ENCODE data around the gene AOPEP. TPM values are rescaled to one million over a fixed set of nuclear protein-coding genes. Genes with fewer than 3 reads are reported as not detected.
A peak's percentile ranks its signal among the peaks of the same experiment; 100 is the strongest.

The AOPEP gene
- polyA plus RNA-seq, 2 of the 4 experiments (the other 2 are of a cell fraction) = 226 to 266 TPM

DNA sequence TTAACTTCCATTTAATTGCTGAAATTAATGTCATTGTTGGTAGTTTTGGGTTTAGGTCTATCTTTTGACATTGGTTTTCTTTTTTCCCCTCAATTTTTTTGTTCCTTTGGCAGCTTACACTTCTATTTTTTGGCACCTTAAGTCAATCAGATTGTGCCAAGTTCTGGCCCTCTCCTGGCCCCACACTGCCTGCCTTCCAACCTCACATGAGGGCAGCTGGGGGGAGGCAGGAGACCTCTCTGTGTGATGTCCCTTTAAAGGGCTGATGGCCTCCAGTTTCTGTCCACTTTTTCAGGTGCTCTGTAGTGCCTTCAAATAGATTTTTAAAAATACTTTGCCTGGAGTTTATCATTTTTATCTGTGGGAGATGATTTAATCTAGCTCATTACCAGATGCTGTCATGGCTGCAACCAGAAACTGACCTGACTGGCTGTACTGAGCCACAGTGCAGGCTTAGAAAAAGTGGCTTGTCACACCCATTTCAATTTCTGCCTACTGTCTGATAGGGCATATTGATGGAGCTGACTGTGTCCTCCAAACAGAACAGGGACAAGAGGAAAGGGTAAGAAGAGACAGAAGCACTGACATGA, 394.4 kb downstream of the AOPEP start:
- DNase-seq (ENCODE audit: low read depth in 1 of 2, low spot score in 1 of 2) (no peak), FAIRE-seq (no peak), ATAC-seq (no peak)
- POLR2A ChIA-PET = no interaction called here
- CTCF ChIA-PET = interaction anchor here (1.1 to 2.6 kb wide), 4 partner anchors 8 to 567 kb away, joined by 3 to 11 read pairs (median 8); partner anchors contain the start of gene PCAT7
- 0 out of 3 replicates have a peak, but pooled peaks cover 4% of the 10 kb centered on the region for H3K4me1 ChIP-seq
- no peak overlapping the region for H3K4me2 ChIP-seq
- TF ChIP-seq, protein P1, sequence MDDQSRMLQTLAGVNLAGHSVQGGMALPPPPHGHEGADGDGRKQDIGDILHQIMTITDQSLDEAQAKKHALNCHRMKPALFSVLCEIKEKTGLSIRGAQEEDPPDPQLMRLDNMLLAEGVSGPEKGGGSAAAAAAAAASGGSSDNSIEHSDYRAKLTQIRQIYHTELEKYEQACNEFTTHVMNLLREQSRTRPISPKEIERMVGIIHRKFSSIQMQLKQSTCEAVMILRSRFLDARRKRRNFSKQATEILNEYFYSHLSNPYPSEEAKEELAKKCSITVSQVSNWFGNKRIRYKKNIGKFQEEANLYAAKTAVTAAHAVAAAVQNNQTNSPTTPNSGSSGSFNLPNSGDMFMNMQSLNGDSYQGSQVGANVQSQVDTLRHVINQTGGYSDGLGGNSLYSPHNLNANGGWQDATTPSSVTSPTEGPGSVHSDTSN (IDR thresholded peaks at IDR 0.05) = no peak
- H3K27ac ChIP-seq = no peak overlapping the region
- no peaks in the 10 kb centered on the region for H3K9me3 ChIP-seq
- no peak overlapping the region for H3K4me3 ChIP-seq

- CTCF ChIA-PET = interaction anchor here (0.7 to 8.5 kb wide), 8 partner anchors 9 to 606 kb away, joined by 3 to 284 read pairs (median 18); no protein-coding TSS in a partner anchor
- Histone ChIP-seq H3K27ac (no peak overlapping the region), H3K4me1 (peaks cover 15% of the 10 kb centered on the region), H3K4me3 (no peak overlapping the region), H3K4me2 (no peak overlapping the region), H3K9me3 (no peaks in the 10 kb centered on the region)
- POLR2A ChIA-PET = interaction anchor here (0.7 to 1.1 kb wide), 2 partner anchors 30 to 398 kb away, joined by 3 to 9 read pairs; no protein-coding TSS in a partner anchor
- TF ChIP-seq JUNB (IDR thresholded peaks at IDR 0.05) (no peak), HES2 (IDR thresholded peaks at IDR 0.05) (no peak), REST (IDR thresholded peaks at IDR 0.05) (no peak), RAD21 (conservative IDR thresholded peaks at IDR 0.05 in 1 of 2, IDR thresholded peaks at IDR 0.05 in 1 of 2) (0 out of 5 replicates have a peak, but pooled peaks of 1 of the 2 experiments have one; percentile 23), MYC (IDR thresholded peaks at IDR 0.05; ENCODE audit: borderline replicate concordance, low read length) (no peak)
- TF ChIP-seq, protein P2, sequence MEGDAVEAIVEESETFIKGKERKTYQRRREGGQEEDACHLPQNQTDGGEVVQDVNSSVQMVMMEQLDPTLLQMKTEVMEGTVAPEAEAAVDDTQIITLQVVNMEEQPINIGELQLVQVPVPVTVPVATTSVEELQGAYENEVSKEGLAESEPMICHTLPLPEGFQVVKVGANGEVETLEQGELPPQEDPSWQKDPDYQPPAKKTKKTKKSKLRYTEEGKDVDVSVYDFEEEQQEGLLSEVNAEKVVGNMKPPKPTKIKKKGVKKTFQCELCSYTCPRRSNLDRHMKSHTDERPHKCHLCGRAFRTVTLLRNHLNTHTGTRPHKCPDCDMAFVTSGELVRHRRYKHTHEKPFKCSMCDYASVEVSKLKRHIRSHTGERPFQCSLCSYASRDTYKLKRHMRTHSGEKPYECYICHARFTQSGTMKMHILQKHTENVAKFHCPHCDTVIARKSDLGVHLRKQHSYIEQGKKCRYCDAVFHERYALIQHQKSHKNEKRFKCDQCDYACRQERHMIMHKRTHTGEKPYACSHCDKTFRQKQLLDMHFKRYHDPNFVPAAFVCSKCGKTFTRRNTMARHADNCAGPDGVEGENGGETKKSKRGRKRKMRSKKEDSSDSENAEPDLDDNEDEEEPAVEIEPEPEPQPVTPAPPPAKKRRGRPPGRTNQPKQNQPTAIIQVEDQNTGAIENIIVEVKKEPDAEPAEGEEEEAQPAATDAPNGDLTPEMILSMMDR (IDR thresholded peaks at IDR 0.05) = peak; percentile 27; the same call in 2 of the 3 replicates
- FAIRE-seq (no peak), ATAC-seq (peak; percentile 73 to 77), DNase-seq (ENCODE audit: low read depth in 1 of 2, low spot score in 1 of 2) (peak in 1 of 2 experiments; percentile 46)
- WGBS (ENCODE audit: missing lambda C conversion rate) = 84% methylated on average over 9 of the region's 9 CpGs
Measured at GRCh38 chr9:95124582-95125367, 398.3 kb downstream of the AOPEP start.

- Histone ChIP-seq H3K4me3 (no peak overlapping the region), H3K9me3 (no peaks in the 10 kb centered on the region), H3K27ac (no peak overlapping the region; a peak in 1 of 6 replicates), H3K4me2 (no peak overlapping the region), H3K4me1 (peaks cover 24% of the 10 kb centered on the region)
- ChIA-PET POLR2A (interaction anchor here (1.0 to 1.1 kb wide), 2 partner anchors 9 to 444 kb away, joined by 3 read pairs; no protein-coding TSS in a partner anchor), CTCF (interaction anchor here (1.1 to 8.5 kb wide), 12 partner anchors 10 to 1092 kb away, joined by 3 to 284 read pairs (median 11); partner anchors contain the start of gene PCAT7)
- peak in 1 of 2 experiments; percentile 9; a peak in 2 of 6 replicates for ATAC-seq
- no peak for FAIRE-seq
- 87% methylated on average over 3 of the region's 3 CpGs for WGBS (ENCODE audit: missing lambda C conversion rate)
- DNase-seq (ENCODE audit: low read depth in 1 of 2, low spot score in 1 of 2) = no peak
- TF ChIP-seq ESRRA (IDR thresholded peaks at IDR 0.05; ENCODE audit: borderline replicate concordance, low read length) (no peak), KDM5A (IDR thresholded peaks at IDR 0.05) (no peak), FOSL2 (IDR thresholded peaks at IDR 0.05) (no peak), FOSL2 (CRISPR knock-in tag; IDR thresholded peaks at IDR 0.05) (no peak), JUNB (IDR thresholded peaks at IDR 0.05) (no peak), ZC3H11A (IDR thresholded peaks at IDR 0.05) (no peak), RFX5 (IDR thresholded peaks at IDR 0.05) (no peak), CEBPB (IDR thresholded peaks at IDR 0.05) (no peak), ZNF302 (CRISPR knock-in tag; IDR thresholded peaks at IDR 0.05) (no peak), EHMT2 (IDR thresholded peaks at IDR 0.05; ENCODE audit: low read depth) (no peak), BHLHE40 (IDR thresholded peaks at IDR 0.05; ENCODE audit: low read depth, low read length) (no peak), HOXB13 (CRISPR knock-in tag; IDR thresholded peaks at IDR 0.05; ENCODE audit: low read depth) (no peak), FOXS1 (CRISPR knock-in tag; IDR thresholded peaks at IDR 0.05) (no peak), MAFK (IDR thresholded peaks at IDR 0.05; ENCODE audit: partially characterized antibody) (no peak), REST (IDR thresholded peaks at IDR 0.05) (no peak)
Measured at GRCh38 chr9:95125652-95126051, 399.2 kb downstream of the AOPEP start.
